Osteocyte (in vitro differentiated cells): ENCODE measurements around the gene NFXL1. TPM values are rescaled to one million over a fixed set of nuclear protein-coding genes. Genes with fewer than 3 reads are reported as not detected.

Experiments
- DNase-seq: peaks from one replicate; pipeline ENCODE4 v3.0.0; 2021; ENCODE audit warnings: mixed read lengths; ENCODE audit not compliant: unreplicated experiment; ENCODE audit errors: extremely low spot score
- H3K27ac Mint-ChIP-seq: one replicate; pipeline ENCODE4 v1.8.0; 2021; ENCODE audit warnings: mild to moderate bottlenecking, mixed read lengths; ENCODE audit not compliant: unreplicated experiment
- H3K27me3 Mint-ChIP-seq: one replicate; pipeline ENCODE4 v1.8.0; 2021; ENCODE audit warnings: mixed read lengths; ENCODE audit not compliant: unreplicated experiment
- H3K36me3 Mint-ChIP-seq: one replicate; pipeline ENCODE4 v1.8.0; 2021; ENCODE audit warnings: mixed read lengths; ENCODE audit not compliant: unreplicated experiment
- H3K4me1 Mint-ChIP-seq: one replicate; pipeline ENCODE4 v1.8.0; 2021; ENCODE audit warnings: mixed read lengths; ENCODE audit not compliant: unreplicated experiment
- H3K4me3 Mint-ChIP-seq: one replicate; pipeline ENCODE4 v1.8.0; 2021; ENCODE audit warnings: mild to moderate bottlenecking, moderate library complexity, mixed read lengths; ENCODE audit not compliant: unreplicated experiment
- H3K9me3 Mint-ChIP-seq: one replicate; pipeline ENCODE4 v1.8.0; 2021; ENCODE audit warnings: mixed read lengths; ENCODE audit not compliant: unreplicated experiment
- total RNA-seq: library from RNA; stranded (reverse); gene quantifications from 2 replicates; pipeline ENCODE4 v1.2.1, GENCODE V29; 2021
- TF ChIP-seq, protein P1 (sequence below): fragments of 200-600 bp; sonication (generic); IDR thresholded peaks from 2 replicates; pipeline ENCODE4 v1.5.0; 2021; ENCODE audit warnings: antibody characterized with exemption, mild to moderate bottlenecking, moderate library complexity

NFXL1 gene
- total RNA-seq, 1 donor from 2014 or later, result 13.4 TPM

DNA sequence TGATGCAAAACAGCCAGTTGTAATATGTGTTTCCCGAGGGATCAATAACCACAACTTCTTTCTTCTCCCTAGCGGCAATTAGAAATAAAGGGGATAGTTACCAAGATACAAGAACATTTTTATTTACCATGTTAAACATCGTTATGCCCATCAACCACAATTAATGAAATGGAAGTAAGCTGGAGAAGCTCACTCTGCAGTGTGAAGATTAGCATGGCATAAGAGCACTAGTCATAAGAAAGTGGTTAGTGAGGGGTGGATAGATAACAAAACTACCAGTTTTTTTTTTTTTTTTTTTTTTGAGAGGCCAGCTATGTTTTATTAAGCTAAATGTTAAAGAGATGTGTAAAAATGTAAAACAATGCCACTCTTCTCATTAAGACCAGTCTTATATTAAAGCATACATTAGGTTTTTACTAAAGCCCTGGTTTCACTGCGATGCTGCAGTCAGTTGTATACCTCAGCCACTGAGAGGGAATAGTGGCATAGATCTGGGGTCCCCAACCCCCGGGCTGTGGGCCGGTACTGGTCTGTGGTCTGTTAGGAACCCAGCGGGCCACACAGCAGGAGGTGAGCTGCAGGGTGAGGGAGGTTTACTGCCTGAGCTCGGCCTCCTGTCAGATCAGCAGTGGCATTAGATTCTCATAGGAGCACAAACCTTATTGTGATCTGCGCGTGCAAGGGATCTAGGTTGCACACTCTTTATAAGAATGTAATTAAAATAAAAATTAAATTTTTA is 27.9 kb upstream of the NFXL1 start:
- H3K27me3 Mint-ChIP-seq, result peaks cover 55% of the 10 kb centered on the region
- H3K27ac Mint-ChIP-seq, result no peak overlapping the region
- no peaks in the 10 kb centered on the region for H3K36me3 Mint-ChIP-seq
- no peaks in the 10 kb centered on the region for H3K4me1 Mint-ChIP-seq
- TF ChIP-seq, protein P1, sequence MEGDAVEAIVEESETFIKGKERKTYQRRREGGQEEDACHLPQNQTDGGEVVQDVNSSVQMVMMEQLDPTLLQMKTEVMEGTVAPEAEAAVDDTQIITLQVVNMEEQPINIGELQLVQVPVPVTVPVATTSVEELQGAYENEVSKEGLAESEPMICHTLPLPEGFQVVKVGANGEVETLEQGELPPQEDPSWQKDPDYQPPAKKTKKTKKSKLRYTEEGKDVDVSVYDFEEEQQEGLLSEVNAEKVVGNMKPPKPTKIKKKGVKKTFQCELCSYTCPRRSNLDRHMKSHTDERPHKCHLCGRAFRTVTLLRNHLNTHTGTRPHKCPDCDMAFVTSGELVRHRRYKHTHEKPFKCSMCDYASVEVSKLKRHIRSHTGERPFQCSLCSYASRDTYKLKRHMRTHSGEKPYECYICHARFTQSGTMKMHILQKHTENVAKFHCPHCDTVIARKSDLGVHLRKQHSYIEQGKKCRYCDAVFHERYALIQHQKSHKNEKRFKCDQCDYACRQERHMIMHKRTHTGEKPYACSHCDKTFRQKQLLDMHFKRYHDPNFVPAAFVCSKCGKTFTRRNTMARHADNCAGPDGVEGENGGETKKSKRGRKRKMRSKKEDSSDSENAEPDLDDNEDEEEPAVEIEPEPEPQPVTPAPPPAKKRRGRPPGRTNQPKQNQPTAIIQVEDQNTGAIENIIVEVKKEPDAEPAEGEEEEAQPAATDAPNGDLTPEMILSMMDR, result no peak
- no peaks in the 10 kb centered on the region for H3K9me3 Mint-ChIP-seq
- H3K4me3 Mint-ChIP-seq, result no peak overlapping the region
- no peak for DNase-seq

DNA sequence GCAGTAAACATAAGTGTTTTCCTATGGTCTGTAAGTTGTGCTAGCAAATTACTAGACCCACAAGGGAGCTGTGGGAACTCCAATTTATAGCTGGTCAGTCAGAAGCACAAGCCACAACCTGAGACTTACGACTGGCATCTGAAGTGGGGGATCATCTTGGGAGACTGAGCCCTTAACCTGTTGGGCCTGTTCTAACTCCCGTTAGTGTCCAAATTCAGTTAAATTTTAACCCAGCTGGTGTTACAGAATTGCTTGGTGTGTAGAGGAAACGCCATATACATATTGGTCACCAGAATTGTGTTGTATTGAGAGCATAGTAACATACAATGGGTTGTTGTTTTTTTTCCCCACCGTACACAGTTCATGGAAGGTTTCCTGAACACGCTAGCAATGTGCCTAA is 25.1 kb upstream of the NFXL1 start:
- DNase-seq, result no peak
- Mint-ChIP-seq H3K36me3 (no peaks in the 10 kb centered on the region), H3K27ac (no peak overlapping the region), H3K4me1 (no peaks in the 10 kb centered on the region), H3K4me3 (no peak overlapping the region), H3K27me3 (peaks cover 68% of the 10 kb centered on the region), H3K9me3 (no peaks in the 10 kb centered on the region)
- TF ChIP-seq, protein P1, result no peak

DNA sequence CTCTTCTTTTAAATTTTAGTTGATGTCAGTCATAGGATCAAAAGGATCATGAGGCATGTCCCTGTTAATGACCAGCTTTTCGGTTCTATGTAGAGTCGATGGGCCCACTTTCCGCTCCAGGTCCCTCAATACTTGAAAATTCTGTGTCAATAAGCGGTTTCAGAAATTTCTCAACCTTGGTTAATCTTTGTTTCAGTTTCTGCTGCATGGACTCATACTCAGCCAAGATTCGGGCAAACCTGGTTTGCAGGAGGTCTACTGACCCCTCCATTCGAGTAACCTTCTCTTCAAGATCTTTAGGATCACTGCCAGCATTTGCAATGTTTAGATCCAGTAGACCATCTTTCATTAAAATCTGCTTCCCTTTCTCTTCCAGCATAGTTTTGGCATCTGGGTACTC is 22.0 kb upstream of the NFXL1 start:
- Mint-ChIP-seq H3K36me3 (no peaks in the 10 kb centered on the region), H3K27ac (no peak overlapping the region), H3K4me1 (peaks cover under 1% of the 10 kb centered on the region), H3K27me3 (peaks cover 61% of the 10 kb centered on the region), H3K9me3 (no peaks in the 10 kb centered on the region), H3K4me3 (no peak overlapping the region)
- DNase-seq, result no peak
- TF ChIP-seq, protein P1, result no peak

DNA sequence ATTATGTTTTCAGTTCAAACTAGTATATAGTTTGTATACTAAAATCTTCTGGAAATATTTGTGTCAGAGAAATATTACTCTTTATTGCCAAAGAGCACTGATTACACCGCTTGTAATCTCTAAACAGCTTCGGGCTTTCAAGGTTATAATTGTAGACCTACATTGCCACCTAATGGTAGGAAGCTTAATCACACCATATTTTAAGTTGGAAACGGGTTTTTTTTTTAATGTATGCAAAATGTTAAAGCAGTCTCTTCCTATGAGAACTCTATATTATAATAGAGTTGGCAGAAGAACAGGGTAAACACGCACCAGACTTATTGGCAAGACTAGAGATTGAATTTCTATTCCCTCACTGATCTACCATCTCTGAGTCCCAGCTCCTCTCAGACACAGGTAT is 19.5 kb upstream of the NFXL1 start:
- Mint-ChIP-seq H3K36me3 (no peaks in the 10 kb centered on the region), H3K4me3 (no peak overlapping the region), H3K4me1 (peaks cover 10% of the 10 kb centered on the region), H3K9me3 (no peaks in the 10 kb centered on the region), H3K27me3 (peaks cover 51% of the 10 kb centered on the region), H3K27ac (no peak overlapping the region)
- TF ChIP-seq, protein P1, result peak; percentile 70
- DNase-seq, result no peak

DNA sequence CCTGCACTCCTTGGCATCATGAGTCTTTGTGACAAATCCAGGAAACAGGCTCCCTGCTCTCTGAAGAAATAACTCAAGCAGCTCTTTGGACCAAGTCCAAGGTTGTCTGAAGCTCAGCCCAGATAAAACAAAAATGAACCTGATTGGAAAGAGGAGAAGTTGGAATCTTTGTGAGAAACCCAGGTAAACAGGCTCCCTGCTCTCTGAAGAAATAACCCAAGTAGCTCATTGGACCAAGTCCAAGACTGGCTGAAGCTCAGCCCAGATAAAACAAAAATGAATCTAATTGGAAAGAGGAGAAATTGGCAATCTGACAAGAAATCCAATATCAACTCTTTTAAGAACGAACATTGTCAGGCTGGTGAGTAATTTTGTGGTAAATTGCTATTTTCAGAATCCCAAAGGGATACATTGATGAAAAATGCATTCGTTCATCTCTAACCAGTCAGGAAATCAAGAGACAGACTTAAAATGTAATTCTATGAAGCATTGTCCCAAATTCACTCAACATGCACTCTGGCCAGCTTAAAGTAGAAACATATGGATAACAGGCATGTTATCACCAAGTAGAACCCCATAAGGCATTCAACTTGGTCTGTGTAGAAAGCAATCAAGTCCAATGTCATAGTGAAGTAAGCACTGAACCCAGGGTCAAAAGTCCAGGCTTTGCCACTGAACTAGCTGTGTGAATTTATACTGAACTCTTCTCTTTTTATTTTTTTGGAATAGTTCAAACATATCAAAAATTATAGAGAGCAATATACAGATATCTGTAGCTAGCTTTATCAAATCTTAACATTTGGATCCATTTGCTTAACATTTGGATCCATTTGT is 16.8 kb upstream of the NFXL1 start:
- H3K36me3 Mint-ChIP-seq, result no peaks in the 10 kb centered on the region
- H3K4me3 Mint-ChIP-seq, result no peak overlapping the region
- H3K27ac Mint-ChIP-seq, result no peak overlapping the region
- H3K9me3 Mint-ChIP-seq, result no peaks in the 10 kb centered on the region
- peaks cover 57% of the 10 kb centered on the region for H3K27me3 Mint-ChIP-seq
- H3K4me1 Mint-ChIP-seq, result peaks cover 15% of the 10 kb centered on the region
- DNase-seq, result no peak
- TF ChIP-seq, protein P1, result no peak
